Measurements from ENCODE around the gene ZBTB16. TPM values are rescaled to one million over a fixed set of nuclear protein-coding genes. Genes with fewer than 3 reads are reported as not detected.

The ZBTB16 gene
- total and polyA plus RNA-seq, 10 donors: 1.5 to 85.6 (median 42.1) TPM

DNA sequence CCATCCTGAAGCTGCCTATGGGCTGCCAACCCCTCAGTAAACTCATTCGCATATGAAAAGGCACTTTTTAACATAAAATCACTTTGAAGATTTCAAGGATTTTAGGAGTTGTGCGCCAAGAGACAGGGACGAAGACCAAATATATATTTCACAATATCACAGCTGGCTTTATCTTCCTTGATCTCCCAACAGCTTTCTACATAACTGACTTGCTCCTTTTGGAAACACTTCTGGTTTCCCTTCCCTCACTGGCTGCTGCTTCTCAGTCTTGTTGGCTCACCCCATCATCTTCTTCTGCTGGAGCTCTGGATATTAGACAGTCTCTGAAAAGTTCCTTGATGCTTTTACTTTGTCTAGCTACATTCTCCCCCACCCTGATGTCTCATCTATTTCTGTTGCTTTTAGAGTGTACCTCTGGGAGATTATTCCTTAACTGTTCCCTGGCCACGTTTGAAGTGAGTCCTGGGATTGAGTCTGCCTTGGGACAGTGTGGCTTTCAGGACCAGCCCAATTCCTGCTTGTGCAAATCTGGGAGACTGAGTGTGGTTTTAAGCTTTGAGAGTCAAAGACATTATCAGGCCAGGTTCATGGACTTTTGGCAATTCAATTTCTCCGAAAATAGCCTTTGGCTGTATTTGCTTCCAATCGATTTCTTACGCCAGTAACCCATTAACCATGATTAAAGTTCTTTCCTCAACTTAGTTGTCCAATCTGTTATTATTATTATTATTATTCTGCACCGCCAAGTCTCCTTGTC, 205.8 kb downstream of the ZBTB16 start:
- no peaks in the 10 kb centered on the region for H3K36me3 ChIP-seq
- 71 to 81% (median 77%) methylated on average over 8 of the region's 8 CpGs for WGBS, 5 donors
- no peak overlapping the region for H3K4me3 ChIP-seq
- no peak for DNase-seq
- intact Hi-C loops (cut with DNase I; ENCODE audit: low total_unique reads): no loop called here
- peaks cover 0 to 34% (median 0%) of the 10 kb centered on the region in 7 donors for H3K27me3 ChIP-seq (replicated peaks in 1 of 7)
- no peaks in the 10 kb centered on the region for H3K9me3 ChIP-seq
- H3K4me1 ChIP-seq: peaks cover 0 to 22% (median 16%) of the 10 kb centered on the region in 6 donors
- no peak for TF ChIP-seq POLR2A (IDR thresholded peaks at IDR 0.05)
- TF ChIP-seq, protein P1, sequence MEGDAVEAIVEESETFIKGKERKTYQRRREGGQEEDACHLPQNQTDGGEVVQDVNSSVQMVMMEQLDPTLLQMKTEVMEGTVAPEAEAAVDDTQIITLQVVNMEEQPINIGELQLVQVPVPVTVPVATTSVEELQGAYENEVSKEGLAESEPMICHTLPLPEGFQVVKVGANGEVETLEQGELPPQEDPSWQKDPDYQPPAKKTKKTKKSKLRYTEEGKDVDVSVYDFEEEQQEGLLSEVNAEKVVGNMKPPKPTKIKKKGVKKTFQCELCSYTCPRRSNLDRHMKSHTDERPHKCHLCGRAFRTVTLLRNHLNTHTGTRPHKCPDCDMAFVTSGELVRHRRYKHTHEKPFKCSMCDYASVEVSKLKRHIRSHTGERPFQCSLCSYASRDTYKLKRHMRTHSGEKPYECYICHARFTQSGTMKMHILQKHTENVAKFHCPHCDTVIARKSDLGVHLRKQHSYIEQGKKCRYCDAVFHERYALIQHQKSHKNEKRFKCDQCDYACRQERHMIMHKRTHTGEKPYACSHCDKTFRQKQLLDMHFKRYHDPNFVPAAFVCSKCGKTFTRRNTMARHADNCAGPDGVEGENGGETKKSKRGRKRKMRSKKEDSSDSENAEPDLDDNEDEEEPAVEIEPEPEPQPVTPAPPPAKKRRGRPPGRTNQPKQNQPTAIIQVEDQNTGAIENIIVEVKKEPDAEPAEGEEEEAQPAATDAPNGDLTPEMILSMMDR (IDR thresholded peaks at IDR 0.05 in 8 of 11, conservative IDR thresholded peaks at IDR 0.05 in 3 of 11): no peak
- TF ChIP-seq POLR2AphosphoS5 (IDR thresholded peaks at IDR 0.05): no peak
- no peak overlapping the region for H3K27ac ChIP-seq

- WGBS, 5 donors: 46 to 86% (median 74%) methylated on average over 2 of the region's 2 CpGs
- intact Hi-C loops (cut with DNase I; ENCODE audit: low total_unique reads): no loop called here
- no peak for DNase-seq
- Histone ChIP-seq H3K36me3 (no peaks in the 10 kb centered on the region), H3K4me1 (no peaks in the 10 kb centered on the region), H3K9me3 (no peaks in the 10 kb centered on the region), H3K27me3 (replicated peaks in 1 of 7) (peaks cover 0 to 56% (median 0%) of the 10 kb centered on the region in 7 donors), H3K27ac (no peak overlapping the region), H3K4me3 (no peak overlapping the region)
- TF ChIP-seq POLR2A (IDR thresholded peaks at IDR 0.05) (no peak), POLR2AphosphoS5 (IDR thresholded peaks at IDR 0.05) (no peak)
- TF ChIP-seq, protein P1 (IDR thresholded peaks at IDR 0.05 in 8 of 11, conservative IDR thresholded peaks at IDR 0.05 in 3 of 11): no peak
These were observed 210.0 kb downstream of the ZBTB16 start for GRCh38 chr11:114269498-114269897.

GRCh38 chr11:114270531-114271270, 211.2 kb downstream of the ZBTB16 start:
- Histone ChIP-seq H3K27me3 (replicated peaks in 1 of 7) (peaks cover 0 to 51% (median 0%) of the 10 kb centered on the region in 7 donors), H3K9me3 (no peaks in the 10 kb centered on the region), H3K27ac (no peak overlapping the region), H3K36me3 (no peaks in the 10 kb centered on the region), H3K4me1 (no peaks in the 10 kb centered on the region), H3K4me3 (no peak overlapping the region)
- TF ChIP-seq, protein P1 (IDR thresholded peaks at IDR 0.05 in 8 of 11, conservative IDR thresholded peaks at IDR 0.05 in 3 of 11): no peak
- TF ChIP-seq POLR2AphosphoS5 (IDR thresholded peaks at IDR 0.05) (no peak), POLR2A (IDR thresholded peaks at IDR 0.05) (no peak)
- DNase-seq: no peak
- WGBS, 5 donors: 80 to 93% (median 89%) methylated on average over 5 of the region's 5 CpGs
- intact Hi-C loops (cut with DNase I; ENCODE audit: low total_unique reads): loop anchor here (10.0 kb wide), 1 partner anchor 334 kb away; no protein-coding TSS in a partner anchor

DNA sequence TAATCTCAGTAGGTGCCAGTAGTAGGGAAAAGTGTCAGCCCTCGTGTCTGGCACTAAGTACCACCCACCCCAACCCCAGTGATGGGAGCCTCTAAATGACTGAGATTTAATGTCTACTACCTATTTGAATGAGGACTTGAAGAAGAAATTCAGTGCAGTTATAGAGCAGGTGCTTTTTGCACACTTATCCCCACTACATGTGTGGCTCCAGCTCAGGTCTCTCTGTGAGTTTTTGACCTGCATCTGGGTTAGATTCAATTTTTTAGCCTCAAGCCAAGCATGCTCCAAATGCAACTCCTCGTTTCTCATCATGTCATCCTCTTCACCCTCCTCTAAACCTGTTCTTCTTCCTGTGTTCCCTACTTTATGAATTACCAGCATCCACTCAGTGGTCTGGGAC, 211.8 kb downstream of the ZBTB16 start:
- Histone ChIP-seq H3K27ac (no peak overlapping the region), H3K27me3 (replicated peaks in 1 of 7) (peaks cover 0 to 53% (median 0%) of the 10 kb centered on the region in 7 donors), H3K4me1 (no peaks in the 10 kb centered on the region), H3K36me3 (no peaks in the 10 kb centered on the region), H3K9me3 (no peaks in the 10 kb centered on the region), H3K4me3 (no peak overlapping the region)
- intact Hi-C loops (cut with DNase I; ENCODE audit: low total_unique reads): loop anchor here (10.0 kb wide), 1 partner anchor 333 kb away; no protein-coding TSS in a partner anchor
- no peak for TF ChIP-seq POLR2AphosphoS5 (IDR thresholded peaks at IDR 0.05)
- 51 to 69% (median 61%) methylated on average over 2 of the region's 2 CpGs for WGBS, 5 donors
- DNase-seq: no peak

Measured in spleen (tissue), 11 donors.